Upper lobe of left lung (tissue), 6 donors: ENCODE data around the gene NR3C2. TPM values are rescaled to one million over a fixed set of nuclear protein-coding genes. Genes with fewer than 3 reads are reported as not detected.

Source experiments
- ATAC-seq, 2 donors: fragments of 200-7000 bp; cut with Tn5 transposase; one replicate each; pipeline ENCODE4 v1.9.1; 2022; ENCODE audit warnings: mild to moderate bottlenecking in 2 of 2, moderate library complexity in 2 of 2; ENCODE audit not compliant: low FRiP score in 2 of 2
- DNase-seq, 2 donors: peaks; one replicate each; pipeline ENCODE4 v3.0.0-alpha.2; 2019 to 2020
- H3K27ac ChIP-seq, 4 donors: fragments of 200-600 bp; sonication (generic); one replicate each; pipeline ENCODE4 v1.5.1; 2016 to 2019
- H3K27me3 ChIP-seq, 4 donors: fragments of 200-600 bp; sonication (generic); one replicate each; pipeline ENCODE4 v1.5.1; 2017 to 2019
- H3K36me3 ChIP-seq, 4 donors: fragments of 200-600 bp; sonication (generic); one replicate each; pipeline ENCODE4 v1.5.1; 2016 to 2019
- H3K4me1 ChIP-seq, 4 donors: fragments of 200-600 bp; sonication (generic); one replicate each; pipeline ENCODE4 v1.5.1; 2018 to 2019
- H3K4me3 ChIP-seq, 4 donors: fragments of 200-600 bp; sonication (generic); one replicate each; pipeline ENCODE4 v1.5.1; 2017 to 2019; ENCODE audit warnings: mild to moderate bottlenecking in 2 of 4, moderate library complexity in 1 of 4
- H3K9me3 ChIP-seq, 4 donors: fragments of 200-600 bp; sonication (generic); one replicate each; pipeline ENCODE4 v1.5.1; 2018 to 2019
- CTCF ChIP-seq, 6 experiments: fragments of 450-650 bp in 4 of 6; fragments of 200-600 bp in 2 of 6; sonication (generic) in 2 of 6; IDR thresholded peaks; one replicate each; pipeline ENCODE4 v1.5.1; 2016 to 2019; ENCODE audit warnings: antibody characterized with exemption in 6 of 6
- EP300 ChIP-seq, 4 donors: sonication (generic); formaldehyde crosslinking; IDR thresholded peaks; one replicate each; pipeline ENCODE4 v1.5.1; 2017; ENCODE audit warnings: antibody characterized with exemption in 4 of 4, control low read depth in 2 of 4
- POLR2A ChIP-seq, 4 donors: fragments of 450-650 bp; IDR thresholded peaks; one replicate each; pipeline ENCODE4 v1.5.1; 2016 to 2017; ENCODE audit warnings: antibody characterized with exemption in 4 of 4, mild to moderate bottlenecking in 2 of 4
- POLR2AphosphoS5 ChIP-seq, 2 donors: sonication (generic); formaldehyde crosslinking; IDR thresholded peaks; one replicate each; pipeline ENCODE4 v1.5.1; 2017; ENCODE audit warnings: antibody characterized with exemption in 2 of 2
- WGBS, 2 donors: methylation state at CpG; one replicate each; pipeline ENCODE4 v1.1.5; 2017 to 2018; 5-methylcytosine and 5-hydroxymethylcytosine counted together
- total RNA-seq, 6 donors: library from RNA; depleted of rRNA in 4 of 6; stranded (reverse); fragments of >200 nt in 4 of 6; gene quantifications; one replicate each; pipeline versions ENCODE4 v1.1.0 to v1.2.1, GENCODE V29; 2016 to 2021
- donor health status: DM: no; HTN: no; CAD: no; lungs with moderate emphysema.
- donor health status: DM: no; HTN: yes; CAD: no; lungs with severe emphysema.

NR3C2 gene
- total RNA-seq, 6 donors from 2014 or later: 10.3 to 39.8 (median 23.7) TPM

DNA sequence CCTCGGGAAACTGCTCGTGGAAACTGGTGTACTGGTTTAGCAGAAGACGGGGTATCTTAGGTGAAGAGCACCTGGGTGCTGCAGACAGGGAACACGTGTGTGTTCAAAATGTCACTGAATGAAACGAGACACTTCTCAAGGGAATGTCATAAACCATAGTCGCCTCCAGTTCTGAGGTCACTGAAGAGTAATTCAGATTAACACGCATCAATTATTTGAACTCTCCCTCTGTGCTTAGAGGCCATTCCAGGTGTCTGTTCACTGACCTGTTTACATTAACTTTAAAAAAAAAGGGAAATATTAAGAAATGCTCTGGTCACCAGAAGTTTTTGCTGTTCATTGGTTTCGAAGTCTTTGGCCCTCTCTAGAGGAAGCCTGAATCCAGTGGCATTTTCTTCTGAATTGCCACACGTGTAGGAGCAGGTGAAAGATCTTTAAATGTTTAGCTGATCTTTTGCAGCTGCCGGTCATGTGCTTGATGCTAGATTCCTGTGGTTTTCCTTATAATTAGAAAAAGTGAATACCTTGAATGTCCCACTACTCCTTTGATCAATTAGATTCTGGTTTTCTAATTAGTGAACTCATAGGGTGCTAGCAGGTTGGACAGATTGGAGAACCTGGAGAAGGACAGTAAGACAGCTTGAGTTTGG, 379.8 kb downstream of the NR3C2 start:
- TF ChIP-seq POLR2AphosphoS5 (IDR thresholded peaks at IDR 0.05) (no peak), EP300 (IDR thresholded peaks at IDR 0.05) (no peak), CTCF (IDR thresholded peaks at IDR 0.05) (no peak), POLR2A (IDR thresholded peaks at IDR 0.05) (no peak)
- 86 to 90% methylated on average over 10 of the region's 10 CpGs for WGBS, 2 donors
- DNase-seq (no peak), ATAC-seq (no peak)
- peaks cover 0 to 9% (median 0%) of the 10 kb centered on the region in 4 donors for H3K36me3 ChIP-seq
- no peaks in the 10 kb centered on the region for H3K27me3 ChIP-seq
- H3K4me1 ChIP-seq: peaks cover 0 to 20% (median 4%) of the 10 kb centered on the region in 4 donors
- H3K9me3 ChIP-seq: no peaks in the 10 kb centered on the region
- no peak overlapping the region for H3K4me3 ChIP-seq
- no peak overlapping the region for H3K27ac ChIP-seq

DNA sequence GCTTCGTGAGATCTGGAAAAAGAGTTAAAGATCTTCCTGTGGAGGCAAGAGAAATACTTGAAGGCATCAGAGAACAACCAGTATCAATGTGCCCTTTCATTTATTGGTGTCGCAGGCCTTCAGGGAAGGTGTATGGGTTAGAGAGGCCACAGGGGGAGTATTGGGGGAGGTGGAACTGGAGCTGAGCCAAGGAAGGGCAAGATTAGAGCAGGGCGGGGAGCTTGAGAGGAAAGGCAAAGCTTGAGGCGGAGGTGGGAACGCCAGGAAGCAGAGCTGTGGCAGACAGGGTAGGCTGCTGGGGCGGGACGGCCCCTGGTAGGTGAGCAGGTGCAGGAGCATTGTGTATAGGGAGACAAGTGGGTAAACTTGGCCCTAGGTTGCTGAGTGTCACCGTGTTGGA, 380.4 kb downstream of the NR3C2 start:
- ATAC-seq (no peak), DNase-seq (no peak)
- Histone ChIP-seq H3K27me3 (no peaks in the 10 kb centered on the region), H3K36me3 (peaks cover 0 to 9% (median 0%) of the 10 kb centered on the region in 4 donors), H3K4me1 (peaks cover 0 to 15% (median under 1%) of the 10 kb centered on the region in 4 donors), H3K9me3 (no peaks in the 10 kb centered on the region), H3K27ac (no peak overlapping the region), H3K4me3 (no peak overlapping the region)
- WGBS, 2 donors: 66 to 69% methylated on average over 8 of the region's 8 CpGs
- TF ChIP-seq CTCF (IDR thresholded peaks at IDR 0.05) (no peak), POLR2A (IDR thresholded peaks at IDR 0.05) (no peak), POLR2AphosphoS5 (IDR thresholded peaks at IDR 0.05) (no peak), EP300 (IDR thresholded peaks at IDR 0.05) (no peak)

- no peak overlapping the region for H3K27ac ChIP-seq
- 53 to 58% methylated on average over 4 of the region's 4 CpGs for WGBS, 2 donors
- H3K9me3 ChIP-seq: no peaks in the 10 kb centered on the region
- TF ChIP-seq POLR2A (IDR thresholded peaks at IDR 0.05): no peak
- no peak for TF ChIP-seq CTCF (IDR thresholded peaks at IDR 0.05)
- TF ChIP-seq POLR2AphosphoS5 (IDR thresholded peaks at IDR 0.05): no peak
- TF ChIP-seq EP300 (IDR thresholded peaks at IDR 0.05): no peak
- H3K4me1 ChIP-seq: peaks cover 0 to 15% (median 0%) of the 10 kb centered on the region in 4 donors
- H3K27me3 ChIP-seq: no peaks in the 10 kb centered on the region
- DNase-seq: no peak
- no peak overlapping the region for H3K4me3 ChIP-seq
- no peak for ATAC-seq
- H3K36me3 ChIP-seq: peaks cover 0 to 9% (median 0%) of the 10 kb centered on the region in 4 donors
Measured at GRCh38 chr4:148061141-148061481, 381.1 kb downstream of the NR3C2 start.

GRCh38 chr4:148060264-148061140, 381.7 kb downstream of the NR3C2 start:
- H3K36me3 ChIP-seq: peaks cover 0 to 7% (median 0%) of the 10 kb centered on the region in 4 donors
- peak in 1 of 2 donors; percentile 54 for ATAC-seq
- TF ChIP-seq POLR2AphosphoS5 (IDR thresholded peaks at IDR 0.05) (no peak), POLR2A (IDR thresholded peaks at IDR 0.05) (no peak), EP300 (IDR thresholded peaks at IDR 0.05) (no peak), CTCF (IDR thresholded peaks at IDR 0.05) (no peak)
- WGBS, 2 donors: 64 to 65% methylated on average over 13 of the region's 13 CpGs
- no peaks in the 10 kb centered on the region for H3K9me3 ChIP-seq
- peak overlapping the region in 1 of 4 donors; percentile 2 for H3K4me3 ChIP-seq
- H3K27ac ChIP-seq: peak overlapping the region in 2 of 4 donors; percentile 23 to 51
- peaks cover 0 to 15% (median 0%) of the 10 kb centered on the region in 4 donors for H3K4me1 ChIP-seq
- H3K27me3 ChIP-seq: no peaks in the 10 kb centered on the region
- DNase-seq: no peak
